CD14-positive monocyte (primary cell): Measurements from ENCODE around the gene NPY4R2. TPM values are rescaled to one million over a fixed set of nuclear protein-coding genes. Genes with fewer than 3 reads are reported as not detected.
"Not testable (repeated sequence)": the region's sequence is repeated elsewhere in the genome, so short reads cannot be mapped to it uniquely, and the experiment has no call there.

Experiments used
- DNase-seq, 3 donors: peaks; one replicate each; pipeline ENCODE4 v3.0.0-alpha.2; 2011 to 2022
- H2AFZ ChIP-seq: 2 replicates; pipeline ENCODE4 v1.6.0; 2012; ENCODE audit warnings: mild to moderate bottlenecking, low read depth, low read length, inconsistent platforms; ENCODE audit not compliant: insufficient read depth, poor library complexity, severe bottlenecking
- H3K27ac ChIP-seq, 2 donors: 1 replicate in 1 of 2; 2 replicates in 1 of 2; pipeline ENCODE4 v1.5.1; 2012 to 2013; ENCODE audit warnings: low read length in 2 of 2, control low read depth in 1 of 2, inconsistent platforms in 1 of 2, low read depth in 1 of 2, mild to moderate bottlenecking in 1 of 2
- H3K27me3 ChIP-seq, 2 donors: one replicate each; pipeline versions ENCODE4 v1.6.0 to v1.6.1; 2011 to 2013; ENCODE audit warnings: low read length in 2 of 2; ENCODE audit not compliant: control insufficient read depth in 2 of 2, insufficient read depth in 2 of 2
- H3K36me3 ChIP-seq, 2 donors: replicated peaks in 1 of 2; 1 replicate in 1 of 2; 2 replicates in 1 of 2; pipeline versions ENCODE4 v1.5.1 to v1.6.1; 2012 to 2013; ENCODE audit warnings: low read length in 2 of 2, control low read depth in 1 of 2, inconsistent platforms in 1 of 2, mild to moderate bottlenecking in 1 of 2; ENCODE audit not compliant: insufficient read depth in 2 of 2, control insufficient read depth in 1 of 2
- H3K4me1 ChIP-seq, 2 donors: 1 replicate in 1 of 2; 2 replicates in 1 of 2; pipeline versions ENCODE4 v1.5.1 to v1.6.1; 2012 to 2013; ENCODE audit warnings: low read length in 2 of 2, control low read depth in 1 of 2, inconsistent platforms in 1 of 2, mild to moderate bottlenecking in 1 of 2, moderate library complexity in 1 of 2; ENCODE audit not compliant: insufficient read depth in 2 of 2, control insufficient read depth in 1 of 2
- H3K4me2 ChIP-seq: replicated peaks from 2 replicates; pipeline ENCODE3; 2012; ENCODE audit warnings: low read length, moderate library complexity, mild to moderate bottlenecking; ENCODE audit not compliant: poor library complexity, severe bottlenecking; ENCODE audit errors: extremely low read depth
- H3K4me3 ChIP-seq, 3 experiments: fragments of 200-600 bp in 1 of 3; sonication (generic) in 1 of 3; replicated peaks in 1 of 3; 1 replicate in 2 of 3; 2 replicates in 1 of 3; pipeline ENCODE4 v1.5.1; 2011 to 2013; ENCODE audit warnings: low read length in 3 of 3, mild to moderate bottlenecking in 3 of 3, control low read depth in 2 of 3, low read depth in 2 of 3, inconsistent platforms in 1 of 3, moderate library complexity in 1 of 3
- H3K79me2 ChIP-seq: 2 replicates; pipeline ENCODE4 v1.6.0; 2012; ENCODE audit warnings: mild to moderate bottlenecking, control low read depth, inconsistent platforms, low read length, moderate library complexity; ENCODE audit not compliant: insufficient read depth
- H3K9ac ChIP-seq: 2 replicates; pipeline ENCODE4 v1.6.0; 2017; ENCODE audit warnings: low read length, mild to moderate bottlenecking; ENCODE audit not compliant: insufficient read depth, poor library complexity, severe bottlenecking
- H3K9me3 ChIP-seq, 2 donors: replicated peaks in 1 of 2; 1 replicate in 1 of 2; 2 replicates in 1 of 2; pipeline versions ENCODE4 v1.5.1 to v1.6.1; 2012 to 2013; ENCODE audit warnings: low read length in 2 of 2, control low read depth in 1 of 2; ENCODE audit not compliant: control insufficient read depth in 1 of 2, insufficient read depth in 1 of 2
- H4K20me1 ChIP-seq: 2 replicates; pipeline ENCODE4 v1.6.0; 2012; ENCODE audit warnings: mild to moderate bottlenecking, low read length, control low read depth, moderate library complexity; ENCODE audit not compliant: insufficient read depth
- H3K27ac Mint-ChIP-seq, 7 donors: one replicate each; pipeline ENCODE4 v1.8.0; 2020; ENCODE audit warnings: mild to moderate bottlenecking in 7 of 7, mixed read lengths in 7 of 7, moderate library complexity in 6 of 7, inconsistent platforms in 2 of 7
- H3K27me3 Mint-ChIP-seq, 3 donors: one replicate each; pipeline ENCODE4 v1.8.0; 2021 to 2022; ENCODE audit warnings: low read depth in 3 of 3, mild to moderate bottlenecking in 3 of 3, mixed read lengths in 3 of 3, moderate library complexity in 3 of 3, inconsistent platforms in 1 of 3
- H3K36me3 Mint-ChIP-seq, 2 donors: one replicate each; pipeline ENCODE4 v1.8.0; 2020; ENCODE audit warnings: mixed read lengths in 2 of 2, inconsistent platforms in 1 of 2, mild to moderate bottlenecking in 1 of 2
- H3K4me1 Mint-ChIP-seq: one replicate; pipeline ENCODE4 v1.8.0; 2020; ENCODE audit warnings: mild to moderate bottlenecking, mixed read lengths
- H3K4me3 Mint-ChIP-seq, 2 donors: one replicate each; pipeline ENCODE4 v1.8.0; 2020; ENCODE audit warnings: mild to moderate bottlenecking in 2 of 2, mixed read lengths in 2 of 2, moderate library complexity in 1 of 2
- H3K9me3 Mint-ChIP-seq, 7 donors: one replicate each; pipeline ENCODE4 v1.8.0; 2020 to 2022; ENCODE audit warnings: mixed read lengths in 7 of 7, mild to moderate bottlenecking in 6 of 7, moderate library complexity in 6 of 7, inconsistent platforms in 2 of 7
- WGBS: methylation state at CpG from one replicate; pipeline ENCODE4 v1.1.5; 2013; ENCODE audit warnings: missing lambda C conversion rate; ENCODE audit not compliant: insufficient coverage; 5-methylcytosine and 5-hydroxymethylcytosine counted together
- intact Hi-C, 2 donors: fragments of 100-400 bp; cut with micrococcal nuclease; formaldehyde crosslinking; loops; one replicate each; pipeline versions ENCODE4 v1.15.0 to v1.15.1; 2023
- polyA minus RNA-seq: library from RNA; depleted of rRNA, polyadenylated mRNA; stranded (reverse); fragments of >200 nt; gene quantifications from 2 replicates; pipeline ENCODE4 v1.2.3, GENCODE V29; 2012
- polyA plus RNA-seq, 3 donors: library from polyadenylated mRNA; depleted of rRNA in 1 of 3; unstranded in 2 of 3; stranded (reverse) in 1 of 3; fragments of 300-500 nt in 2 of 3; fragments of >200 nt in 1 of 3; fragmentation: Illumina TruSeq in 2 of 3; gene quantifications; 1 replicate in 2 of 3; 2 replicates in 1 of 3; pipeline ENCODE4 v1.2.3, GENCODE V29; 2012 to 2021
- total RNA-seq, 12 experiments: library from RNA in 1 of 12; stranded (reverse) in 1 of 12; fragments of 120-200 nt in 1 of 12; gene quantifications; one replicate each; pipeline ENCODE4 v1.2.4 and lab custom pipeline; 2013 to 2026; ENCODE audit warnings: mixed read lengths in 6 of 12, inconsistent platforms in 1 of 12

The NPY4R2 gene
- total RNA-seq (2013) = not detected
- polyA plus RNA-seq (not detected), polyA minus RNA-seq (not detected in 2 replicates), total RNA-seq (lab: John Stamatoyannopoulos, UW) (0 reads per million in 11 experiments)

GRCh38 chr10:47918475-47918874 lies at the start of gene NPY4R2:
Gene NPY4R2 (plus strand): TSS chr10:47918662. CDS start chr10:47921988, 3,326 bp downstream.
- DNase-seq, H3K4me1 ChIP-seq, H3K9ac ChIP-seq, H3K4me1 Mint-ChIP-seq, intact Hi-C loops, H2AFZ ChIP-seq, H3K4me3 ChIP-seq, H3K4me2 ChIP-seq, H3K4me3 Mint-ChIP-seq, H3K27ac Mint-ChIP-seq, H3K9me3 Mint-ChIP-seq, H3K36me3 ChIP-seq, H3K27me3 ChIP-seq, H4K20me1 ChIP-seq, H3K27ac ChIP-seq, H3K27me3 Mint-ChIP-seq, H3K36me3 Mint-ChIP-seq, H3K9me3 ChIP-seq, H3K79me2 ChIP-seq: not testable (repeated sequence)
- no CpG with 5 or more reads among the region's 35 CpGs for WGBS

- H3K4me3 ChIP-seq, H3K27ac ChIP-seq, H3K27me3 ChIP-seq, H3K79me2 ChIP-seq, H3K27ac Mint-ChIP-seq, H3K9me3 Mint-ChIP-seq, H3K4me1 Mint-ChIP-seq, H3K9ac ChIP-seq, H3K4me1 ChIP-seq, H3K27me3 Mint-ChIP-seq, H3K9me3 ChIP-seq, H3K36me3 ChIP-seq, H3K36me3 Mint-ChIP-seq, H4K20me1 ChIP-seq, H2AFZ ChIP-seq, H3K4me2 ChIP-seq, DNase-seq, H3K4me3 Mint-ChIP-seq, intact Hi-C loops: not testable (repeated sequence)
- no CpG with 5 or more reads among the region's 8 CpGs for WGBS
Measured at GRCh38 chr10:47870887-47871286, 47.6 kb upstream of the NPY4R2 start.

GRCh38 chr10:47871485-47872180 lies 46.8 kb upstream of the NPY4R2 start:
- H3K36me3 Mint-ChIP-seq, H3K4me3 Mint-ChIP-seq, DNase-seq, H3K9ac ChIP-seq, H4K20me1 ChIP-seq, H3K4me2 ChIP-seq, H3K27me3 ChIP-seq, H3K4me1 Mint-ChIP-seq, H3K36me3 ChIP-seq, H3K27ac Mint-ChIP-seq, H3K4me3 ChIP-seq, H3K4me1 ChIP-seq, H3K9me3 ChIP-seq, H3K27ac ChIP-seq, H2AFZ ChIP-seq, intact Hi-C loops, H3K9me3 Mint-ChIP-seq, H3K27me3 Mint-ChIP-seq, H3K79me2 ChIP-seq: not testable (repeated sequence)
- WGBS = no CpG with 5 or more reads among the region's 8 CpGs

GRCh38 chr10:47872236-47872635 lies 46.2 kb upstream of the NPY4R2 start:
- intact Hi-C loops, H3K4me3 Mint-ChIP-seq, H3K4me1 Mint-ChIP-seq, H3K36me3 ChIP-seq, H3K9me3 Mint-ChIP-seq, H3K36me3 Mint-ChIP-seq, H3K27ac Mint-ChIP-seq, H3K9ac ChIP-seq, H3K9me3 ChIP-seq, H3K27ac ChIP-seq, H3K4me1 ChIP-seq, H3K4me3 ChIP-seq, H2AFZ ChIP-seq, H4K20me1 ChIP-seq, H3K27me3 Mint-ChIP-seq, H3K79me2 ChIP-seq, H3K27me3 ChIP-seq, DNase-seq, H3K4me2 ChIP-seq: not testable (repeated sequence)
- no CpG with 5 or more reads among the region's 5 CpGs for WGBS
